Medulla oblongata (tissue), 1 donor: ENCODE data around the gene SMC3.
"Not testable (repeated sequence)": the region's sequence is repeated elsewhere in the genome, so short reads cannot be mapped to it uniquely, and the experiment has no call there.

Experiments
- DNase-seq: peaks from one replicate; pipeline ENCODE4 v3.0.0-alpha.2; 2015; ENCODE audit errors: extremely low spot score

Gene SMC3

DNA sequence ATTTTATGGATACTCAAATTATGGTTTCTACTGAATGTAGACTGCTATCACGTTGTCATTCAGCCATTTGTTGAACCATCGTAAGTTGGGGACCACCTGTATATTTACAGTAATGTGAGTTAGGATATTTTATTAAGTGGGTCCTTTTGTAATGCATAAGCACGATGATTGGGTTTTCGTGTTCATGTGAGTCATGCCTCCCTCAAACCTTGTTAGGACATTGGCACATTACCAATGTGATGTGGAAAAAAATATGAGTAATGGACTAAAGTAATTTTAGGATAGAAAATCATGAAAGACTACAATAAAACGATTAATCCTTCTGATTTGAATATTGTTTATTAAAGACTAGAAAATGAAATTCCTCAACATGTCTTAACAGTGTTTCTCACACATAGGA lies 8.7 kb downstream of the SMC3 start:
- DNase-seq = no peak

- no peak for DNase-seq
Measured at GRCh38 chr10:110577056-110577455, 9.6 kb downstream of the SMC3 start.

DNA sequence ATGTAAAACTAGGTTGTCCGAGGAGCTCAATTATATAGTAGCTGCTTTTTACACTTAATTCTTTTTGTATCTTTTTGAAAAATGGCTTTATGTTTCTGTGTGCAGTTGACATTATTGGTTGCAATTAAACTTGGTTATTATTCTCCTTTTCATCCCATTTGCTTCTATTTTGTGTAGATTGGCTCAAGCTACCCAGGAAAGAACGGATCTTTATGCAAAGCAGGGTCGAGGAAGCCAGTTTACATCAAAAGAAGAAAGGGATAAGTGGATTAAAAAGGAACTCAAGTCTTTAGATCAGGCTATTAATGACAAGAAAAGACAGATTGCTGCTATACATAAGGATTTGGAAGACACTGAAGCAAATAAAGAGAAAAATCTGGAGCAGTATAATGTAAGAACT lies 16.5 kb downstream of the SMC3 start:
- no peak for DNase-seq

DNA sequence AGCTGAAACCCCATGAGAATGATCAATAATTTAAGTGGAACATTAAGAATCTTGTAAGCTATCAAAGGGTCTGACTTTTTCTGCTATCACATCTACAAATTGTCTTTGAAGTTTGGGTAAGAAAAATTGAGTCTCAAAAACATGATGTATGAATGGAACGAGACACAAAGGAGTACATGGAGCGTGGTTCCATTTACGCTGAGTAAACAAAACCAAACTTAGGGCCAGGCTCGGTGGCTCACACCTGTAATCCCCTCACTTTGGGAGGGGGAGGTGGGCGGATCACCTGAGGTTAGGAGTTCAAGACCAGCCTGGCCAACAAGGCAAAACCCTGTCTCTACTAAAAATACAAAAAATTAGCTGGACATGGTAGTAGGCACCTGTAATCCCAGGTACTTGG lies 24.3 kb downstream of the SMC3 start:
- no peak for DNase-seq

GRCh38 chr10:110597476-110597875 lies 30.0 kb downstream of the SMC3 start:
- no peak for DNase-seq

DNA sequence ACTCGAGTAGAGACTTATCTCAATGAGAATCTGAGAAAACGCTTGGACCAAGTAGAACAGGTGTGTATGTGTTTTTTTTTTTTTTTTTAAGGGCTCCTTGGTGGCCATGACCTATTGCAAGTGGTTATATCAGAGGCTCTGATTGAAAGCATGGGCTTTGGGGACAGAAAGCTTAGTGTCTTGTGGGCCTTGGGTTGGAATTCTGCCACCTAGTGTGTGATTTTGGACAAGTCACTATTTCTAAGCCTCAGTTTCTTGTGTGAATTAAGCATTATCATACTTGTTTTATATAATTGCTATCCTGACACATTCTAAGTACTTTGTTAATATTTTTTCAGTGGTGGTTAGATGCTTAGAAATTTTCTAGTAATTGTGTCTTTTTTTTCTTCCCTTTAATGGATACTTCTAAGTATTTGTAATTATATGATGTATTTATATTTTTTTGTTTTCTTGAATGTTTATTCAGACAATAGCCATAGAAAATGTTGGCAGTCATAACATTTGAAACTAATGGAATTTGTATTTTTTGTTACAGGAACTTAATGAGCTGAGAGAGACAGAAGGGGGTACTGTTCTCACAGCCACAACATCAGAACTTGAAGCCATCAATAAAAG lies 33.1 kb downstream of the SMC3 start:
- peak; percentile 70 for DNase-seq

- DNase-seq = no peak
Measured at GRCh38 chr10:110601581-110601980, 34.1 kb downstream of the SMC3 start.

- DNase-seq = no peak
Measured at GRCh38 chr10:110608087-110608486, 40.6 kb downstream of the SMC3 start.

DNA sequence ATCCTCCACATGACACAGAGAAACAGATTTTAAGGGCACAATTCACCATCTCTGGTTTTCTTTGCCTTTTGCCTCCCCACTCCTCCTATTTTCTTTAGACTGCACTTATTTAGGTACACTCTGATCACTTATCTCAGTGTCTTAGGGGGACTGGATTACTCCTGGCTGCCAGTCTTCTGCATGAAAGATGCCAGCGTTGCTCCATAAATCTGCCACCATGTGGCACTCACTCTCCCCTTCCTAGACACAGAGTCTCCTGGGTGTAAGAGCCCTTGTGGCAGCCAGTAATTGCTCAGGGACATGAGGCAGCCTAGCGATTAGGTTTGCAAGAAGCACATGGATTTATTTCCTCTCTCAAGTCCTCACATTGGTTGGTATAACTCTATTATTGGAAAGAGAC lies 42.1 kb downstream of the SMC3 start:
- no peak for DNase-seq

DNA sequence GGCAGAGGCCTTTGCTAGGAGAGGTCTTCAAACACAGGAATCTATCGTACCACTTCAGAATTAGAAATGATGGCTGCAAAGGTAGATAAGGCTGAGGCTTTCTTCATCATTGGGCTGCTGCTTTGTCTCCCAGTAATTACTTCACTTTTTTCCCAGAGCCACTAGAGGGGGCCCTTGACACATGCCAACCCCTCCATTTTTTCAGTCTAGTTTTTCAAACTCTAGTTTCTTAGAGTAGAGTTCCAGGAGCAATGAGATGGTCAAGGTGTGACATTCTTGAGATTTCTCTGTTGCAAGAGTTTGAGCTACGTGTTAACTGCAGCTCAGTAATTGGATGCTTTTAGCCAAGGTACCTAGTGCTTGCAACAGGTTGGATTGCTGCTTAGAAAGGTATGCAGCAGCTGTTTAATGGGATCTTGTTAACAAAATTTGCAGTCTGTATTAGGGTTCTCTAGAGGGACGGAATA lies 42.8 kb downstream of the SMC3 start:
- DNase-seq = peak; percentile 76

GRCh38 chr10:110610781-110611180 lies 43.3 kb downstream of the SMC3 start:
- not testable (repeated sequence) for DNase-seq

DNA sequence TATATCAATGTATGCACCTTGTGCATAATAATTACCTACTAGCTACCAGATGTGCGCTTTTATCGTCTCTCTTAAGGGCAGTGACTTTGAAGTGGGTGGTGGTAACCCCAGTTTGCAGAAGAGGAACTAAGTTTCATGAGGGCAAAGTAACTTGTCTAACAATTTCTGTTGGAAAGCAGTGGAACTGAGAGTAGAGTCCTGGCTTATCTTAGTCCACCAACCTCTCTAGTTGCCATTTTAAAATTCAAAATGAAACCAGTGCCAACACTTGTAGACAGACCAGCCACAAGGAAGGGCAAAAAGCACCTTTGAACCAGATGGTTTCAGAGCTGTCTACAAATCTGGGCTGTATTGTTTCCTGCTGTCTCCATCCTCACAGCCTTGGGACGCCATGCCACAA lies 44.6 kb downstream of the SMC3 start:
- DNase-seq = no peak

GRCh38 chr10:110612629-110613028 lies 45.1 kb downstream of the SMC3 start:
- DNase-seq = no peak

DNA sequence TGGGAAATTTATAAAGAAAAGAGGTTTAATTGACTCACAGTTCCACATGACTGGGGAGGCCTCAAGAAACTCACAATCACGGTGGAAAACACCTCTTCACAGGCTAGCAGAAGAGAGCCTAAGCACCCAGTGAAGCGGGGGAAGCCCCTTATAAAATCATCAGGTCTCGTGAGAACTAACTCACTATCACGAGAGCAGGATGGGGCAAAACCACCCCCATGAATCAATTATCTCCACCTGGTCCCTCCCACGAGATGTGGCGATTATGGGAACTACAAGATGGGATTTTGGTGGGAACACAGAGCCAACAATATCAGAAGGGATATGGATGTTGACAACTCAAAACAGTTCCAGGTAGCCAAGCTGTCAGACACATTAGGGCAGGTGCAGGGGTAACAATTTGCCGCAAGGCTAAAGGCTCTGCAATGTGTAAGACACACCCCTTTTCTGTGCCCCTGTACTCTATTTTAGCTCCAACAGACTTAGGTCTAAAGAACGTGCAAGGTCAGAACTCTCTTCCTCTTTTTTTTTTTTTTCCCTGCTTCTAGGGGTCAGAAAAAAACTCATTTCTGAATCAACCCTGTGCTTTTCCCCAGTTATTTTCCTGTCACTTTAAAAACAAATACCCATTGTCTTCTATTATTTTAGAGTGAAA lies 46.0 kb downstream of the SMC3 start:
- DNase-seq = no peak

DNA sequence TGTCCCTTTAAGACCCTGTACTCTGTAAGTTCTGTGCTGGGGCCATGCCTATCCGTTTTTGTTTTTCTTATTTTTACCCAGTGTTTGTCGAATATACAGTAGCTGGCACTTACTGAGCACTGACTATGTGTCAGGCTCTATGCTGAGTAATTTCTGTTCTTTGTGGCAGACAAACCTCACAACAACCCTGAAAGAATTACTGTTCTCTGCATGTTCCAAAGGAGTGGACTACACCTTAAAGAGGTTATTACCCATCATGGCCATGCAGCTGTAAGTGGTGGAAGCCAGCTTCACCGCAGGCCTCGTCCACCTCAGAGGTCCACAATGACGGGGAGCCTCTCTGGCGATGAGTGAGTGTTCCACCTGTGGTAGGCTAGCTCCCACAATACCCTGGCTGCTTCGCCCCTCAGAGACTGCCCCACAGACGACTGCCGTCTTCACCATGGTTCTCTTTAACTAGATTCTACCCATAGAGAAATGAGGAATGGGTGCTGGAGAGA lies 46.6 kb downstream of the SMC3 start:
- no peak for DNase-seq

GRCh38 chr10:110615057-110615747 lies 47.7 kb downstream of the SMC3 start:
- DNase-seq = no peak

- DNase-seq = no peak
Measured at GRCh38 chr10:110616493-110617033, 49.1 kb downstream of the SMC3 start.

GRCh38 chr10:110617425-110618229 lies 50.1 kb downstream of the SMC3 start:
- no peak for DNase-seq

GRCh38 chr10:110618230-110618610 lies 50.7 kb downstream of the SMC3 start:
- DNase-seq = no peak

DNA sequence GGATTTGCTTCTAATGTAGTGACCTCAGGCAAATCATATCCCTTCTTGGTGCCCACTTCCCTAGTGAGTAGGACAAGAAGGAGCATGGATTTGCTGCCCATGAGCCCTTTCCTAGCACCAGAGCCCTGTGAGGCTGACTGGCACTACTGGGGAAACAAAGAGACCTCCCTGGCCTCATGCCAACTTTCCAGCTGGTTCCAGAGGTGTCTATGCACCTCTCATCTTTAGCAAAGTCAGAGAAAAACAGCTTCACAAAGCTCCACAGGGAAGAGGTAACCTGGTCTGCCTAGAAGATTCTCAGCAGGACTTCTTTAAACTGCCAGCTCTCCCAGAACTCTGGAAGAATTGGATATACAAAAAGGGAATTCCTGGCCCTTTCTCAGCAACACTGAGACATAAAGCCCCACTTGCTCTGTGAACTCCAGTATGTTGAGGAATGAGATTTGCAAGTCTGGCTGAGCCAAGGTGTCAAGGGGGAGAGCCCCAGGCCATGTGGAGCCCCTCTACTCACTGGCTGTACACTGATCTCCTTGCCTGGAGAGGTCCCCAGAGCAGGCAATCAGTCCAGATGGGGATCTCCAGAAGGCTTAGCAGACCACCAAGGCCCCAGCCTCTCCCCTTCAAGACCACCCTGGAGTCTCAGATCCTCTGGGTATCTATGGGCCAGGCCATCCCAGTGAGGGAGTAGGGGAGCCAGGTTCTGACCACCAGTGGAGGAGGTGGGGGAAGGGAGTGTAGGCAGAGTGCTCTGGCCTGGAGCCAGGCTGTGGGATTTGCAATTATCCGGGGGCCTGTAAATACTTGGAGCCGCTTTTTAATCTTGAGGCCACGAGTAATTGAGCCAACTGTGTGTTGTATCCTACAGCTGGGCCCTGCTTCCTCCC lies 52.3 kb downstream of the SMC3 start:
- DNase-seq = no peak

DNA sequence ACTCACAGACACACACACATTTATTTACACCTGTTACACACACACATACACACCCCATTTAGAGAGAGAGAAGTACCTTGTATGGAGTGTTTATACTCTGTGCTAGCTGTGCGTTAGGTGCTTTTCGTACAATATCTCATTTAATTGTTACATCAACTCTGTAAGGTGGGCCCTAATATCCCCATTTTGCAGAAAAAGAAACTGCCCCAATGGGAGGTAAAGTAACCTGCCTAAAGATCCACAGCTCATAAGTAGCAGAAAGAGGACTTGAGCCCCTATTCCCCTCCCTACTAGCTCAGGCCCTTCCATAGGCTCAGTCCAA lies 52.9 kb downstream of the SMC3 start:
- no peak for DNase-seq
